HepG2 (cell line): ENCODE results near the gene PFN1. TPM values are rescaled to one million over a fixed set of nuclear protein-coding genes. Genes with fewer than 3 reads are reported as not detected.

Experiments used
- ARNT ChIP-seq: fragments of 450-650 bp; IDR thresholded peaks from 2 replicates; pipeline ENCODE4 v1.6.1; 2017
- CAMTA2 ChIP-seq: sonication (generic); formaldehyde crosslinking; IDR thresholded peaks from 2 replicates; pipeline ENCODE4 v1.4.0; 2020; ENCODE audit warnings: mild to moderate bottlenecking, missing genetic modification reagents, borderline replicate concordance
- ESRRA ChIP-seq: sonication (generic); formaldehyde crosslinking; IDR thresholded peaks from 2 replicates; pipeline ENCODE4 v1.5.1; 2020; ENCODE audit warnings: mild to moderate bottlenecking, low read depth, missing genetic modification reagents
- FIP1L1 ChIP-seq: fragments of 200-400 bp; formaldehyde crosslinking; IDR thresholded peaks from 2 replicates; pipeline ENCODE4 v1.6.1; 2018; ENCODE audit warnings: low read depth, mild to moderate bottlenecking, low read length, moderate library complexity, borderline replicate concordance; ENCODE audit not compliant: insufficient read depth
- HDAC6 ChIP-seq: fragments of 200-600 bp; sonication (generic); IDR thresholded peaks from 2 replicates; pipeline ENCODE4 v1.7.0; 2017; ENCODE audit warnings: mild to moderate bottlenecking, antibody characterized with exemption, low read length, low read depth
- KLF12 ChIP-seq: sonication (generic); formaldehyde crosslinking; IDR thresholded peaks from 2 replicates; pipeline ENCODE4 v1.4.0; 2020; ENCODE audit warnings: missing genetic modification reagents, borderline replicate concordance
- NRL ChIP-seq: sonication (generic); formaldehyde crosslinking; IDR thresholded peaks from 2 replicates; pipeline ENCODE4 v1.5.0; 2020; ENCODE audit warnings: missing genetic modification reagents, mild to moderate bottlenecking, moderate library complexity, borderline replicate concordance
- PHF8 ChIP-seq: sonication (generic); formaldehyde crosslinking; IDR thresholded peaks from 2 replicates; pipeline ENCODE4 v1.5.0; 2020; ENCODE audit warnings: missing genetic modification reagents
- PLRG1 ChIP-seq: fragments of 450-650 bp; conservative IDR thresholded peaks from 2 replicates; pipeline ENCODE4 v1.6.1; 2016
- SMAD9 ChIP-seq: sonication (generic); formaldehyde crosslinking; IDR thresholded peaks from 2 replicates; pipeline ENCODE4 v1.5.1; 2020; ENCODE audit warnings: mild to moderate bottlenecking, missing genetic modification reagents
- THRA ChIP-seq: sonication (generic); formaldehyde crosslinking; IDR thresholded peaks from 2 replicates; pipeline ENCODE4 v1.4.0; 2020; ENCODE audit warnings: missing genetic modification reagents, borderline replicate concordance
- YY1 ChIP-seq: IDR thresholded peaks from 2 replicates; pipeline ENCODE4 v1.6.1; 2011; ENCODE audit warnings: low read length, low read depth, moderate library complexity, mild to moderate bottlenecking; ENCODE audit not compliant: insufficient read depth, insufficient replicate concordance
- ZBTB20 ChIP-seq: sonication (generic); formaldehyde crosslinking; IDR thresholded peaks from 2 replicates; pipeline ENCODE4 v1.8.1; 2023; ENCODE audit warnings: missing genetic modification reagents, low read depth, mild to moderate bottlenecking, borderline replicate concordance
- ZFP36L2 ChIP-seq: sonication (generic); formaldehyde crosslinking; IDR thresholded peaks from 2 replicates; pipeline ENCODE4 v1.4.0; 2020; ENCODE audit warnings: missing genetic modification reagents
- ZFP82 ChIP-seq: sonication (generic); formaldehyde crosslinking; IDR thresholded peaks from 2 replicates; pipeline ENCODE4 v1.5.1; 2020; ENCODE audit warnings: mild to moderate bottlenecking, missing genetic modification reagents, borderline replicate concordance
- ZNF101 ChIP-seq: sonication (generic); formaldehyde crosslinking; IDR thresholded peaks from 2 replicates; pipeline ENCODE4 v1.4.0; 2020; ENCODE audit warnings: mild to moderate bottlenecking, low read depth, missing genetic modification reagents, borderline replicate concordance
- ZNF33B ChIP-seq: sonication (generic); formaldehyde crosslinking; IDR thresholded peaks from 2 replicates; pipeline ENCODE4 v1.5.1; 2020; ENCODE audit warnings: mild to moderate bottlenecking, missing genetic modification reagents
- ZNF382 ChIP-seq: sonication (generic); formaldehyde crosslinking; IDR thresholded peaks from 2 replicates; pipeline ENCODE4 v1.5.0; 2020; ENCODE audit warnings: missing genetic modification reagents, mild to moderate bottlenecking, borderline replicate concordance
- ZNF615 ChIP-seq: sonication (generic); formaldehyde crosslinking; IDR thresholded peaks from 2 replicates; pipeline ENCODE4 v1.5.0; 2020; ENCODE audit warnings: mild to moderate bottlenecking, missing genetic modification reagents, borderline replicate concordance
- ZNF674 ChIP-seq: sonication (generic); formaldehyde crosslinking; IDR thresholded peaks from 2 replicates; pipeline ENCODE4 v1.5.0; 2020; ENCODE audit warnings: low read depth, mild to moderate bottlenecking, missing genetic modification reagents
- ZNF746 ChIP-seq: sonication (generic); formaldehyde crosslinking; IDR thresholded peaks from 2 replicates; pipeline ENCODE4 v1.8.0; 2022; ENCODE audit warnings: mild to moderate bottlenecking, missing genetic modification reagents
- ZNF780A ChIP-seq: sonication (generic); formaldehyde crosslinking; IDR thresholded peaks from 2 replicates; pipeline ENCODE4 v1.8.0; 2022; ENCODE audit warnings: mild to moderate bottlenecking, missing genetic modification reagents, moderate library complexity
- ZNF792 ChIP-seq: IDR thresholded peaks from 2 replicates; pipeline ENCODE4 v1.6.1; 2016
- ZSCAN12 ChIP-seq: sonication (generic); formaldehyde crosslinking; IDR thresholded peaks from 2 replicates; pipeline ENCODE4 v1.9.0; 2021; ENCODE audit warnings: mild to moderate bottlenecking, missing genetic modification reagents
- polyA plus RNA-seq, 8 experiments: library from polyadenylated mRNA; depleted of rRNA in 3 of 8; stranded (reverse) in 7 of 8; unstranded in 1 of 8; fragments of >200 nt; fragmentation: Illumina TruSeq in 4 of 8; extraction: Trizol in 4 of 8; gene quantifications; 2 replicates each; pipeline versions ENCODE4 v1.2.1 to v1.2.3, GENCODE V29; 2011 to 2016; ENCODE audit warnings: low read depth in 4 of 8, missing spikeins in 1 of 8, mixed read lengths in 1 of 8; ENCODE audit not compliant: insufficient read depth in 1 of 8
- total RNA-seq, 5 experiments: library from RNA; depleted of rRNA; stranded (reverse); fragments of >200 nt; fragmentation: Illumina TruSeq; extraction: Trizol; gene quantifications; 2 replicates each; pipeline ENCODE4 v1.2.3, GENCODE V29; 2016; ENCODE audit warnings: low read depth in 1 of 5
- TF ChIP-seq, protein P1 (sequence below): sonication (generic); formaldehyde crosslinking; IDR thresholded peaks from 2 replicates; pipeline ENCODE4 v1.5.1; 2020; ENCODE audit warnings: mild to moderate bottlenecking, missing genetic modification reagents, borderline replicate concordance
- TF ChIP-seq, protein P2 (sequence below): sonication (generic); formaldehyde crosslinking; conservative IDR thresholded peaks from 2 replicates; pipeline ENCODE4 v1.8.0; 2022; ENCODE audit warnings: mild to moderate bottlenecking, moderate library complexity, missing genetic modification reagents

PFN1 gene
- total and polyA plus RNA-seq, 2 of the 13 experiments (the other 11 are each of a cell fraction or from before 2014, with no cell fraction given): 494 to 613 TPM

GRCh38 chr17:4967539-4968485 lies 19.5 kb upstream of the PFN1 start, which contains the start of gene SPAG7 (continued):
- peak; percentile 87; the same call in 1 of the 2 replicates for TF ChIP-seq FIP1L1
- peak; percentile 40; the same call in 1 of the 2 replicates for TF ChIP-seq THRA (CRISPR knock-in tag)
- TF ChIP-seq YY1: peak; percentile 97
- no peak for TF ChIP-seq ZNF674 (CRISPR knock-in tag)
- TF ChIP-seq ZNF792 (CRISPR knock-in tag): no peak
- no peak for TF ChIP-seq ZNF615 (CRISPR knock-in tag)
- no peak; the same call in 1 of the 2 replicates for TF ChIP-seq KLF12 (CRISPR knock-in tag)
- no peak for TF ChIP-seq SMAD9 (CRISPR knock-in tag)
- peak; percentile 81 for TF ChIP-seq PHF8 (CRISPR knock-in tag)
- TF ChIP-seq, protein P1, sequence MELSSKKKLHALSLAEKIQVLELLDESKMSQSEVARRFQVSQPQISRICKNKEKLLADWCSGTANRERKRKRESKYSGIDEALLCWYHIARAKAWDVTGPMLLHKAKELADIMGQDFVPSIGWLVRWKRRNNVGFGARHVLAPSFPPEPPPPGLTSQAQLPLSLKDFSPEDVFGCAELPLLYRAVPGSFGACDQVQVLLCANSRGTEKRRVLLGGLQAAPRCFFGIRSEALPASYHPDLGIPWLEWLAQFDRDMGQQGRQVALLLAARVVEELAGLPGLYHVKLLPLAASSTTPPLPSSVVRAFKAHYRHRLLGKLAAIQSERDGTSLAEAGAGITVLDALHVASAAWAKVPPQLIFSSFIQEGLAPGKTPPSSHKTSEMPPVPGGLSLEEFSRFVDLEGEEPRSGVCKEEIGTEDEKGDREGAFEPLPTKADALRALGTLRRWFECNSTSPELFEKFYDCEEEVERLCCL (CRISPR knock-in tag): 0 out of 2 replicates have a peak, but pooled peaks have one; percentile 41
- TF ChIP-seq ZNF101 (CRISPR knock-in tag): no peak
- no peak; the same call in none of the 2 replicates for TF ChIP-seq ZNF33B
- no peak for TF ChIP-seq ZNF382 (CRISPR knock-in tag)
- TF ChIP-seq ZFP82 (CRISPR knock-in tag): no peak
- TF ChIP-seq ZNF780A (CRISPR knock-in tag): 0 out of 2 replicates have a peak, but pooled peaks have one; percentile 34
- TF ChIP-seq ZSCAN12 (CRISPR knock-in tag): no peak
- TF ChIP-seq NRL: peak; percentile 85; the same call in 1 of the 2 replicates
- TF ChIP-seq ZNF746 (CRISPR knock-in tag): peak; percentile 66
- TF ChIP-seq ZFP36L2: no peak
- no peak for TF ChIP-seq PLRG1
- no peak for TF ChIP-seq CAMTA2
- TF ChIP-seq HDAC6: no peak
- TF ChIP-seq ARNT: no peak
- TF ChIP-seq ZBTB20 (CRISPR knock-in tag): no peak
- peak; percentile 14; the same call in 1 of the 2 replicates for TF ChIP-seq ESRRA (CRISPR knock-in tag)
- TF ChIP-seq, protein P2, sequence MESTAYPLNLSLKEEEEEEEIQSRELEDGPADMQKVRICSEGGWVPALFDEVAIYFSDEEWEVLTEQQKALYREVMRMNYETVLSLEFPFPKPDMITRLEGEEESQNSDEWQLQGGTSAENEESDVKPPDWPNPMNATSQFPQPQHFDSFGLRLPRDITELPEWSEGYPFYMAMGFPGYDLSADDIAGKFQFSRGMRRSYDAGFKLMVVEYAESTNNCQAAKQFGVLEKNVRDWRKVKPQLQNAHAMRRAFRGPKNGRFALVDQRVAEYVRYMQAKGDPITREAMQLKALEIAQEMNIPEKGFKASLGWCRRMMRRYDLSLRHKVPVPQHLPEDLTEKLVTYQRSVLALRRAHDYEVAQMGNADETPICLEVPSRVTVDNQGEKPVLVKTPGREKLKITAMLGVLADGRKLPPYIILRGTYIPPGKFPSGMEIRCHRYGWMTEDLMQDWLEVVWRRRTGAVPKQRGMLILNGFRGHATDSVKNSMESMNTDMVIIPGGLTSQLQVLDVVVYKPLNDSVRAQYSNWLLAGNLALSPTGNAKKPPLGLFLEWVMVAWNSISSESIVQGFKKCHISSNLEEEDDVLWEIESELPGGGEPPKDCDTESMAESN: no peak
